Activated CD8-positive, alpha-beta T cell treated with anti-CD3 and anti-CD28 coated beads for 36 hours (primary cell): ENCODE measurements around the gene NET1. TPM values are rescaled to one million over a fixed set of nuclear protein-coding genes. Genes with fewer than 3 reads are reported as not detected.

ENCODE experiments used
- ATAC-seq: fragments of 200-7000 bp; cut with Tn5 transposase; one replicate; pipeline ENCODE4 v1.10.0; 2021; ENCODE audit warnings: mild to moderate bottlenecking, moderate library complexity
- CTCF ChIA-PET: fragments of 350-600 bp; sonication (Branson Sonifier 250); formaldehyde crosslinking; loops from one replicate; lab custom pipeline; 2021; ENCODE audit warnings: antibody characterized with exemption; lab: Charles Lee
- POLR2A ChIA-PET: fragments of 350-600 bp; sonication (Branson Sonifier 250); formaldehyde crosslinking; loops from one replicate; lab custom pipeline; 2021; ENCODE audit warnings: antibody characterized with exemption; lab: Charles Lee
- DNase-seq: peaks from one replicate; pipeline ENCODE4 v3.0.0-alpha.2; 2020
- H3K27ac Mint-ChIP-seq: one replicate; pipeline ENCODE4 v1.8.0; 2021; ENCODE audit warnings: mild to moderate bottlenecking, mixed read lengths
- H3K27me3 Mint-ChIP-seq: one replicate; pipeline ENCODE4 v1.8.0; 2021; ENCODE audit warnings: mixed read lengths
- H3K36me3 Mint-ChIP-seq: one replicate; pipeline ENCODE4 v1.8.0; 2021; ENCODE audit warnings: low read depth, mixed read lengths
- H3K4me1 Mint-ChIP-seq: one replicate; pipeline ENCODE4 v1.8.0; 2021; ENCODE audit warnings: low read depth, mixed read lengths
- H3K4me3 Mint-ChIP-seq: one replicate; pipeline ENCODE4 v1.8.0; 2021; ENCODE audit warnings: mild to moderate bottlenecking, moderate library complexity, mixed read lengths
- H3K9me3 Mint-ChIP-seq: one replicate; pipeline ENCODE4 v1.8.0; 2021; ENCODE audit warnings: mixed read lengths
- intact Hi-C: fragments of 100-400 bp; cut with micrococcal nuclease; formaldehyde crosslinking; loops from one replicate; pipeline ENCODE4 v1.10.0; 2022
- total RNA-seq, 2 experiments: library from RNA; stranded (reverse); gene quantifications; one replicate each; pipeline ENCODE4 v1.2.3, GENCODE V29; 2021
- TF ChIP-seq, protein P1 (sequence below): fragments of 200-600 bp; IDR thresholded peaks from one replicate; pipeline ENCODE4 v1.8.0; 2022; ENCODE audit warnings: antibody characterized with exemption, mild to moderate bottlenecking

The NET1 gene
- total RNA-seq, 2 experiments from 2014 or later: 20.5 to 21.6 TPM

DNA sequence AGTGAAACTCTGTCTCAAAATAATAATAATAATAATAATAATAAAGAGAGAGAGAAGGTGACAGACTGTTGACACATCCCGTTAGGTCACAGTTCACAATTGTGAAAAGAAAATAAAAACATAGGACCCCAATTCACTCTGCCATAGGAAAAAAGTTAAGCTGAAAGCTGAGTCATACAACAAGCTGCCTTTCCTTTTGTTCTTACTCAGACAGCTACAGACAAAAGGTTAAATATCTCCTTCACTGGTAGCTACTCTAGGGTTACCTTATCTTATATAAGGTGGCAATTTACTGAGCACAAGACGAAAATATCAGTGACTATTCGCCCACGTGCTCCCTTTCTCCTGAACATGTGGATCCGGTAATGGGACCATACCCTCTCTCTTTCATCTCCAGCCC lies 25.2 kb upstream of the NET1 start:
- Mint-ChIP-seq H3K9me3 (peaks cover 26% of the 10 kb centered on the region), H3K36me3 (no peaks in the 10 kb centered on the region), H3K27me3 (peaks cover 3% of the 10 kb centered on the region), H3K4me1 (no peaks in the 10 kb centered on the region), H3K27ac (no peak overlapping the region), H3K4me3 (no peak overlapping the region)
- intact Hi-C loops: no loop called here
- POLR2A ChIA-PET: interaction anchor here (0.6 kb wide), 1 partner anchor 148 kb away, joined by 4 read pairs; no protein-coding TSS in a partner anchor
- CTCF ChIA-PET: interaction anchor here (1.5 to 2.0 kb wide), 2 partner anchors 537 to 572 kb away, joined by 3 to 10 read pairs; no protein-coding TSS in a partner anchor
- no peak for ATAC-seq
- no peak for DNase-seq
- TF ChIP-seq, protein P1, sequence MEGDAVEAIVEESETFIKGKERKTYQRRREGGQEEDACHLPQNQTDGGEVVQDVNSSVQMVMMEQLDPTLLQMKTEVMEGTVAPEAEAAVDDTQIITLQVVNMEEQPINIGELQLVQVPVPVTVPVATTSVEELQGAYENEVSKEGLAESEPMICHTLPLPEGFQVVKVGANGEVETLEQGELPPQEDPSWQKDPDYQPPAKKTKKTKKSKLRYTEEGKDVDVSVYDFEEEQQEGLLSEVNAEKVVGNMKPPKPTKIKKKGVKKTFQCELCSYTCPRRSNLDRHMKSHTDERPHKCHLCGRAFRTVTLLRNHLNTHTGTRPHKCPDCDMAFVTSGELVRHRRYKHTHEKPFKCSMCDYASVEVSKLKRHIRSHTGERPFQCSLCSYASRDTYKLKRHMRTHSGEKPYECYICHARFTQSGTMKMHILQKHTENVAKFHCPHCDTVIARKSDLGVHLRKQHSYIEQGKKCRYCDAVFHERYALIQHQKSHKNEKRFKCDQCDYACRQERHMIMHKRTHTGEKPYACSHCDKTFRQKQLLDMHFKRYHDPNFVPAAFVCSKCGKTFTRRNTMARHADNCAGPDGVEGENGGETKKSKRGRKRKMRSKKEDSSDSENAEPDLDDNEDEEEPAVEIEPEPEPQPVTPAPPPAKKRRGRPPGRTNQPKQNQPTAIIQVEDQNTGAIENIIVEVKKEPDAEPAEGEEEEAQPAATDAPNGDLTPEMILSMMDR: no peak

DNA sequence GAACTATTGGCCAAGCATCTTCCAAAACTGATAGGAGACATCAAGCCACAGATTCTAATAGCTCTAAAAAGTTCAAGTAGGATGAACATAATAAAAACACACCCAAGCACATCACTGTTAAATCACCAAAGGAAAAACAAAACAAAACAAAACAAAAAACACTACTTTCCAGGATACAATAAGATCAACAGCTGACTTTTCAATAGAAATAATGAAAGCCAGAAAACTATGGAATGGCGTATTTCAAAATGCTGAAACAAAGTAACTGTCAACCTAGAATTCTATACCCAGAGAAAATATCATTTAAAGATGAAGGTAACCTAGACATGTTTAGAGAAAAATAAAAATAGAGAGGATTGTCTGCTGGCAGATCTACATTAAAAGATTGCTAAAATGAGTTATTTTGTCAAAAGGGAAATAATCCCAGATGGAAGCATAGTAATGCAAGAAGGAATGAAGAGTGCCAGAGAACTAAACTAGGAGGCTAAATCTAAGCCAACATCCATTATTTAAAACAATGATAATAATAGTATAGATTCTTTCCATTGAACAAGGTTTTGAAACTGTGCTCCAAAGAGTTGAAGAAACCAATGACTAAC lies 21.7 kb upstream of the NET1 start:
- Mint-ChIP-seq H3K27ac (no peak overlapping the region), H3K27me3 (no peaks in the 10 kb centered on the region), H3K4me3 (no peak overlapping the region), H3K4me1 (no peaks in the 10 kb centered on the region), H3K36me3 (no peaks in the 10 kb centered on the region), H3K9me3 (peaks cover 26% of the 10 kb centered on the region)
- ChIA-PET CTCF (interaction anchor here (1.6 to 2.5 kb wide), 2 partner anchors 541 to 575 kb away, joined by 3 to 10 read pairs; no protein-coding TSS in a partner anchor), POLR2A (no interaction called here)
- intact Hi-C loops: no loop called here
- ATAC-seq (no peak), DNase-seq (no peak)
- TF ChIP-seq, protein P1: no peak

DNA sequence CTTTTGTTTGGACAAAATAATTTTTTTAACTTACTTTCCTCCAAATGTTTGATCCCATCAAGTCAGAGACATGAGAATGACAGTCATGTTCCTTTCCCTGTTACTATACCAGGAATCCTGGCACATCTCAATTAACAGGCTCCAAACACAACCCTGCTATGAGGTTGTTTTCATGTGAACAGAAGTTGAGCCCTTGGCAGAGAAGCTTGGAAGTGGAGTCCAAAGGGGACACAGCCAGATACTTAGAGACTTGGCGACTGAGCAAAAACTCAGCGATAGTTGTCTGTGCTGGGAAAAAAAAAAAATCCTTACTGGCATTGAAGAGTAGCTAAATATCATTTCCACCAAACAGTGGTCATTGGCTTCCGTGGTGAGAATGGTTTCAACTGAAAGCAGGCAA lies 20.6 kb upstream of the NET1 start:
- ChIA-PET POLR2A (no interaction called here), CTCF (interaction anchor here (2.5 kb wide), 1 partner anchor 542 kb away, joined by 10 read pairs; no protein-coding TSS in a partner anchor)

DNA sequence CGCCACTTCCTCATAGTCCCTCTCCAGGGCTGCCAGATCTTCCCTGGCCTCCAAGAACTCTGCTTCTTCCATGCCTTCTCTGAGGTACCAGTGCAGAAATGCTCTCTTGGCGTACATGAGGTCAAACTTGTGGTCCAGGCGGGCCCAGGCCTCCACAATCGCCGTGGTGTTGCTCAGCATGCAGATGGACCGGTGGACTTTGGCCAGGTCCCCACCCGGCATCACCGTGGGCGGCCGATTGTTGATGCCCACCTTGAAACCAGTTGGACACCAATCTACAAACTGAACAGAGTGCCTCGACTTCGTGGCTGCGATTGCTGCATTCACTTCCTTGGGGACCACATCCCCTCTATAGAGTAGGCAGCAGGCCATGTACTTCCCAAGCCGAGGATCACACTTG lies 18.8 kb upstream of the NET1 start:
- ATAC-seq (no peak), DNase-seq (no peak)
- Mint-ChIP-seq H3K4me1 (no peaks in the 10 kb centered on the region), H3K36me3 (no peaks in the 10 kb centered on the region), H3K9me3 (peaks cover 25% of the 10 kb centered on the region), H3K4me3 (no peak overlapping the region), H3K27me3 (peaks cover 4% of the 10 kb centered on the region), H3K27ac (no peak overlapping the region)
- TF ChIP-seq, protein P1: no peak
- intact Hi-C loops: no loop called here
- CTCF ChIA-PET: no interaction called here
- POLR2A ChIA-PET: no interaction called here

More for the DNA sequence above, 20.6 kb upstream of the NET1 start:
- Mint-ChIP-seq H3K36me3 (no peaks in the 10 kb centered on the region), H3K9me3 (peaks cover 26% of the 10 kb centered on the region), H3K27me3 (no peaks in the 10 kb centered on the region), H3K4me1 (no peaks in the 10 kb centered on the region), H3K27ac (no peak overlapping the region), H3K4me3 (no peak overlapping the region)
- intact Hi-C loops: no loop called here
- ATAC-seq: no peak
- TF ChIP-seq, protein P1: no peak
- no peak for DNase-seq

DNA sequence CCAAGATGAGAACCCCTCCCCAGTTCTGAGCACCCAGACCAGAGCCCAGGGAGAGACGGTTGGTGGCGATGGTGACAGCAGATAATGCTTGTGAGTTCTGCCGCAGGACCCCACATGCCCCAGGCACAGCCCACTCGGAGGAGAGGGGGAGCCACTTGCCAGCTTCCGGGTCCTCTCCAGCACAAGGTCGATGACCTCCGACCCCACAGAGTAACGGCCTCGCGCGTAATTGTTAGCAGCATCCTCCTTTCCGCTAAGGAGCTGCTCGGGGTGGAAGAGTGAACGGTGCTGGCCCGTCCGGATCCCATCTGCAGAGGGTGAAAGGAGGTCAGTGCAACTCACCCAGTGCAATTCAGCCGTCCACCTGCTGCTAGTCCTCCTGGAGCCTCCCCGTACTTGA lies 17.2 kb upstream of the NET1 start:
- DNase-seq (no peak), ATAC-seq (no peak)
- no peaks in the 10 kb centered on the region for H3K4me1 Mint-ChIP-seq
- intact Hi-C loops: no loop called here
- ChIA-PET CTCF (interaction anchor here (1.0 to 1.1 kb wide), 3 partner anchors 12 to 228 kb away, joined by 3 to 6 read pairs (median 4); no protein-coding TSS in a partner anchor), POLR2A (no interaction called here)
- TF ChIP-seq, protein P1: no peak
- peaks cover 18% of the 10 kb centered on the region for H3K9me3 Mint-ChIP-seq
- H3K36me3 Mint-ChIP-seq: no peaks in the 10 kb centered on the region
- H3K27me3 Mint-ChIP-seq: peaks cover 8% of the 10 kb centered on the region
- H3K27ac Mint-ChIP-seq: no peak overlapping the region
- H3K4me3 Mint-ChIP-seq: no peak overlapping the region
